OCI-LY3 (cell line): ENCODE results near the gene TECPR2.

ENCODE experiments used
- CTCF ChIP-seq: fragments of 200-600, 300-600 bp; sonication (generic); IDR thresholded peaks from 2 replicates; pipeline ENCODE4 v1.5.1; 2014; ENCODE audit warnings: antibody characterized with exemption, low read length, low read depth
- EZH2phosphoT487 ChIP-seq: fragments of 200-600 bp; shearing (Covaris generic); IDR thresholded peaks from 2 replicates; pipeline ENCODE4 v1.6.1; 2018; ENCODE audit warnings: antibody characterized with exemption, mixed run types, low read depth

- no peak for TF ChIP-seq CTCF
- TF ChIP-seq EZH2phosphoT487 = no peak
Observed at GRCh38 chr14:102373110-102373509, 10.4 kb downstream of the TECPR2 start.
